Upper lobe of right lung (tissue), 1 donor: ENCODE results near the gene BCL2L12. TPM values are rescaled to one million over a fixed set of nuclear protein-coding genes. Genes with fewer than 3 reads are reported as not detected.

Source experiments
- ATAC-seq: fragments of 200-7000 bp; cut with Tn5 transposase; one replicate; pipeline ENCODE4 v1.9.1; 2020; ENCODE audit warnings: mild to moderate bottlenecking, moderate library complexity
- DNase-seq: peaks from one replicate; pipeline ENCODE4 v3.0.0-alpha.2; 2020
- H3K27ac ChIP-seq: fragments of 200-600 bp; one replicate; pipeline ENCODE4 v1.8.0; 2022
- H3K27me3 ChIP-seq: fragments of 200-600 bp; one replicate; pipeline ENCODE4 v1.8.0; 2022; ENCODE audit warnings: mild to moderate bottlenecking
- H3K36me3 ChIP-seq: fragments of 200-600 bp; one replicate; pipeline ENCODE4 v1.8.0; 2022
- H3K4me1 ChIP-seq: fragments of 200-600 bp; one replicate; pipeline ENCODE4 v1.8.0; 2022
- H3K4me3 ChIP-seq: fragments of 200-600 bp; one replicate; pipeline ENCODE4 v1.8.0; 2022; ENCODE audit warnings: mild to moderate bottlenecking
- H3K9me3 ChIP-seq: fragments of 200-600 bp; one replicate; pipeline ENCODE4 v1.8.0; 2022
- CTCF ChIP-seq: fragments of 200-600 bp; IDR thresholded peaks from one replicate; pipeline ENCODE4 v1.8.0; 2022; ENCODE audit warnings: antibody characterized with exemption
- intact Hi-C: fragments of 100-400 bp; cut with DNase I; formaldehyde crosslinking; loops from one replicate; pipeline ENCODE4 v1.11.0; 2022
- total RNA-seq: library from RNA; stranded (reverse); fragmentation: NEBNext Ultra II Directional; extraction: Animal tissue kit (Norgen Biotek cat#: 25700); gene quantifications from one replicate; pipeline ENCODE4 v1.2.1, GENCODE V29; 2021
- donor health status: DM: no; HTN: yes; CAD: no; lungs with severe emphysema.

Gene BCL2L12
- total RNA-seq, 1 donor from 2014 or later, result 15.8 TPM

GRCh38 chr19:49658139-49658517 lies 7.6 kb upstream of the BCL2L12 start:
- H3K27me3 ChIP-seq, result no peaks in the 10 kb centered on the region
- no peak overlapping the region for H3K4me3 ChIP-seq
- no peaks in the 10 kb centered on the region for H3K9me3 ChIP-seq
- TF ChIP-seq CTCF, result no peak
- no peak overlapping the region for H3K27ac ChIP-seq
- peaks cover 93% of the 10 kb centered on the region for H3K36me3 ChIP-seq
- intact Hi-C loops, result no loop called here
- no peaks in the 10 kb centered on the region for H3K4me1 ChIP-seq
- ATAC-seq, result no peak
- no peak for DNase-seq

- no peak overlapping the region for H3K27ac ChIP-seq
- TF ChIP-seq CTCF, result no peak
- H3K9me3 ChIP-seq, result no peaks in the 10 kb centered on the region
- H3K4me3 ChIP-seq, result no peak overlapping the region
- peaks cover 86% of the 10 kb centered on the region for H3K36me3 ChIP-seq
- intact Hi-C loops, result no loop called here
- H3K27me3 ChIP-seq, result no peaks in the 10 kb centered on the region
- ATAC-seq (no peak), DNase-seq (no peak)
- H3K4me1 ChIP-seq, result peaks cover 2% of the 10 kb centered on the region
Observed at GRCh38 chr19:49658566-49659442, 6.9 kb upstream of the BCL2L12 start.

- no peak for ATAC-seq
- DNase-seq, result no peak
- no peaks in the 10 kb centered on the region for H3K27me3 ChIP-seq
- intact Hi-C loops, result no loop called here
- H3K4me3 ChIP-seq, result no peak overlapping the region
- H3K4me1 ChIP-seq, result peaks cover 7% of the 10 kb centered on the region
- H3K9me3 ChIP-seq, result no peaks in the 10 kb centered on the region
- H3K36me3 ChIP-seq, result peaks cover 70% of the 10 kb centered on the region
- no peak overlapping the region for H3K27ac ChIP-seq
- TF ChIP-seq CTCF, result no peak
Observed at GRCh38 chr19:49660338-49660961, 5.3 kb upstream of the BCL2L12 start.

- intact Hi-C loops, result no loop called here
- ATAC-seq, result no peak
Observed at GRCh38 chr19:49662011-49662410, 3.7 kb upstream of the BCL2L12 start.

GRCh38 chr19:49663224-49663623 lies 2.5 kb upstream of the BCL2L12 start:
- DNase-seq, result no peak
- H3K36me3 ChIP-seq, result peaks cover 42% of the 10 kb centered on the region
- H3K9me3 ChIP-seq, result no peaks in the 10 kb centered on the region
- peak overlapping the region; percentile 76 for H3K27ac ChIP-seq
- peaks cover 16% of the 10 kb centered on the region for H3K4me1 ChIP-seq
- no peaks in the 10 kb centered on the region for H3K27me3 ChIP-seq
- H3K4me3 ChIP-seq, result no peak overlapping the region
- ATAC-seq, result no peak
- no peak for TF ChIP-seq CTCF
- intact Hi-C loops, result no loop called here

More at GRCh38 chr19:49662011-49662410, 3.7 kb upstream of the BCL2L12 start:
- Histone ChIP-seq H3K9me3 (no peaks in the 10 kb centered on the region), H3K27me3 (no peaks in the 10 kb centered on the region), H3K36me3 (peaks cover 54% of the 10 kb centered on the region), H3K4me3 (no peak overlapping the region), H3K4me1 (peaks cover 16% of the 10 kb centered on the region), H3K27ac (no peak overlapping the region)
- DNase-seq, result no peak
- no peak for TF ChIP-seq CTCF
